ENCODE data around the gene PHACTR1. TPM values are rescaled to one million over a fixed set of nuclear protein-coding genes. Genes with fewer than 3 reads are reported as not detected.

PHACTR1 gene
- total and polyA plus RNA-seq, 12 donors: 6.3 to 150 (median 79.9) TPM

- peak overlapping the region in 5 of 10 donors; percentile 53 to 81 (median 63) for H3K27ac ChIP-seq
Measured at GRCh38 chr6:13007744-13008143, 291.2 kb downstream of the PHACTR1 start.

GRCh38 chr6:13009031-13009430 lies 292.5 kb downstream of the PHACTR1 start:
- ATAC-seq (no peak), DNase-seq (no peak)
- intact Hi-C loops (cut with DNase I): loop anchor here in 1 of 10 donors (5.0 kb wide), 1 partner anchor 47 kb away; no protein-coding TSS in a partner anchor
- TF ChIP-seq CTCF (IDR thresholded peaks at IDR 0.05): no peak
- Histone ChIP-seq H3K4me1 (peaks cover 9 to 56% (median 32%) of the 10 kb centered on the region in 9 donors), H3K27ac (no peak overlapping the region), H3K36me3 (no peaks in the 10 kb centered on the region), H3K27me3 (peaks cover 0 to 18% (median 0%) of the 10 kb centered on the region in 7 donors), H3K9me3 (no peaks in the 10 kb centered on the region), H3K4me3 (no peak overlapping the region)
- 88 to 90% methylated on average over 3 of the region's 3 CpGs for WGBS, 2 donors

More at GRCh38 chr6:13007744-13008143, 291.2 kb downstream of the PHACTR1 start:
- Histone ChIP-seq H3K9me3 (no peaks in the 10 kb centered on the region), H3K36me3 (no peaks in the 10 kb centered on the region), H3K4me1 (peaks cover 3 to 49% (median 31%) of the 10 kb centered on the region in 9 donors), H3K4me3 (no peak overlapping the region), H3K27me3 (peaks cover 0 to 6% (median 0%) of the 10 kb centered on the region in 7 donors)
- no peak for TF ChIP-seq CTCF (IDR thresholded peaks at IDR 0.05)
- 89 to 95% methylated on average over 1 of the region's 1 CpG for WGBS, 2 donors
- ATAC-seq (no peak), DNase-seq (no peak)
- intact Hi-C loops (cut with DNase I): loop anchor here in 1 of 10 donors (5.0 kb wide), 1 partner anchor 45 kb away; no protein-coding TSS in a partner anchor

- no peak for ATAC-seq
- Histone ChIP-seq H3K36me3 (no peaks in the 10 kb centered on the region), H3K27ac (no peak overlapping the region), H3K4me1 (peaks cover 9 to 60% (median 32%) of the 10 kb centered on the region in 9 donors), H3K27me3 (peaks cover 0 to 22% (median 0%) of the 10 kb centered on the region in 7 donors), H3K9me3 (no peaks in the 10 kb centered on the region), H3K4me3 (no peak overlapping the region)
- intact Hi-C loops (cut with DNase I): loop anchor here in 1 of 10 donors (5.0 kb wide), 1 partner anchor 47 kb away; no protein-coding TSS in a partner anchor
- 95 to 98% methylated on average over 2 of the region's 2 CpGs for WGBS, 2 donors
- DNase-seq: no peak
- TF ChIP-seq CTCF (IDR thresholded peaks at IDR 0.05): no peak
Measured at GRCh38 chr6:13009461-13009860, 292.9 kb downstream of the PHACTR1 start.

GRCh38 chr6:13011612-13012146 lies 295.1 kb downstream of the PHACTR1 start:
- Histone ChIP-seq H3K27me3 (peaks cover 0 to 28% (median 0%) of the 10 kb centered on the region in 7 donors), H3K27ac (no peak overlapping the region), H3K36me3 (no peaks in the 10 kb centered on the region), H3K4me3 (no peak overlapping the region), H3K9me3 (no peaks in the 10 kb centered on the region), H3K4me1 (peaks cover 9 to 53% (median 27%) of the 10 kb centered on the region in 9 donors)
- no peak for TF ChIP-seq CTCF (IDR thresholded peaks at IDR 0.05)
- intact Hi-C loops (cut with DNase I): loop anchor here in 5 of 10 donors (5.0 to 10.0 kb wide), 5 partner anchors 49 to 103 kb away; no protein-coding TSS in a partner anchor
- no peak for ATAC-seq
- DNase-seq: no peak
- WGBS, 2 donors: 60 to 76% methylated on average over 5 of the region's 5 CpGs
